T-helper 22 cell (primary cell): ENCODE results near the gene APLF.

ENCODE experiments used
- DNase-seq: peaks from one replicate; pipeline ENCODE4 v3.0.0-alpha.2; 2020; ENCODE audit warnings: low read depth

Gene APLF

GRCh38 chr2:68467077-68467960, at the start of gene APLF, which contains the start of gene FBXO48:
APLF (plus strand) TSS chr2:68467585; CDS start chr2:68467732, 147 bp downstream.
FBXO48 (minus strand) TSS chr2:68467294; CDS start chr2:68465145, 2,149 bp downstream.
- peak; percentile 97 for DNase-seq

- no peak for DNase-seq
These were observed 49.5 kb upstream of the APLF start for GRCh38 chr2:68417926-68418325.

- no peak for DNase-seq
These were observed 49.0 kb upstream of the APLF start for GRCh38 chr2:68418419-68418818.

- no peak for DNase-seq
These were observed 48.5 kb upstream of the APLF start for GRCh38 chr2:68418855-68419254.

GRCh38 chr2:68420254-68420910, 47.0 kb upstream of the APLF start:
- no peak for DNase-seq

- no peak for DNase-seq
These were observed 43.3 kb upstream of the APLF start for GRCh38 chr2:68423966-68424650.

- no peak for DNase-seq
These were observed 41.9 kb upstream of the APLF start for GRCh38 chr2:68425503-68425902.

- DNase-seq: no peak
These were observed 40.9 kb upstream of the APLF start for GRCh38 chr2:68426446-68426845.

- DNase-seq: no peak
These were observed 40.4 kb upstream of the APLF start for GRCh38 chr2:68426848-68427579.

GRCh38 chr2:68428126-68428525, 39.3 kb upstream of the APLF start:
- DNase-seq: no peak

GRCh38 chr2:68428746-68429145, 38.6 kb upstream of the APLF start:
- DNase-seq: no peak

- DNase-seq: no peak
These were observed 38.0 kb upstream of the APLF start for GRCh38 chr2:68429311-68429826.

- no peak for DNase-seq
These were observed 35.9 kb upstream of the APLF start for GRCh38 chr2:68431316-68431972.

GRCh38 chr2:68432696-68433658, 34.4 kb upstream of the APLF start:
- no peak for DNase-seq

- DNase-seq: no peak
These were observed 32.4 kb upstream of the APLF start for GRCh38 chr2:68434981-68435380.

GRCh38 chr2:68435615-68436014, 31.8 kb upstream of the APLF start:
- DNase-seq: no peak

- no peak for DNase-seq
These were observed 31.1 kb upstream of the APLF start for GRCh38 chr2:68436270-68436669.

GRCh38 chr2:68438455-68439303, 28.7 kb upstream of the APLF start:
- no peak for DNase-seq
